Large intestine (tissue), 3 donors: Measurements from ENCODE around the gene B4GALT1. TPM values are rescaled to one million over a fixed set of nuclear protein-coding genes. Genes with fewer than 3 reads are reported as not detected.

ENCODE experiments used
- DNase-seq, 2 donors: peaks; one replicate each; pipeline versions ENCODE4 v3.0.0 to v3.0.0-alpha.2; 2013
- H3K27ac ChIP-seq: one replicate; pipeline ENCODE4 v1.5.1; 2013; ENCODE audit warnings: low read length
- H3K27me3 ChIP-seq: 2 replicates; pipeline ENCODE4 v1.6.1; 2013; ENCODE audit warnings: low read length; ENCODE audit not compliant: control insufficient read depth, insufficient read depth
- H3K36me3 ChIP-seq: 2 replicates; pipeline ENCODE4 v1.6.1; 2013; ENCODE audit warnings: low read length; ENCODE audit not compliant: control insufficient read depth, insufficient read depth
- H3K4me1 ChIP-seq: one replicate; pipeline ENCODE4 v1.6.1; 2013; ENCODE audit warnings: low read length; ENCODE audit not compliant: control insufficient read depth, insufficient read depth
- H3K4me3 ChIP-seq: one replicate; pipeline ENCODE4 v1.5.1; 2013; ENCODE audit warnings: low read length
- H3K9me3 ChIP-seq: one replicate; pipeline ENCODE4 v1.6.1; 2013; ENCODE audit warnings: mild to moderate bottlenecking, low read depth, low read length, moderate library complexity; ENCODE audit not compliant: control insufficient read depth
- WGBS: methylation state at CpG from one replicate; pipeline ENCODE4 v1.1.5; 2013; ENCODE audit warnings: low lambda C conversion rate; ENCODE audit not compliant: insufficient coverage; 5-methylcytosine and 5-hydroxymethylcytosine counted together
- polyA plus RNA-seq: library from polyadenylated mRNA; unstranded; fragments of 120-200 nt; gene quantifications from one replicate; pipeline ENCODE4 v1.2.1, GENCODE V29; 2013

The B4GALT1 gene
- polyA plus RNA-seq, 1 donor: 120 TPM

GRCh38 chr9:33129886-33130881 is 37.0 kb downstream of the B4GALT1 start:
- Histone ChIP-seq H3K27me3 (no peaks in the 10 kb centered on the region), H3K9me3 (no peaks in the 10 kb centered on the region), H3K4me1 (peaks cover 71% of the 10 kb centered on the region), H3K36me3 (peaks cover 53% of the 10 kb centered on the region), H3K27ac (peak overlapping the region; percentile 88), H3K4me3 (no peak overlapping the region)
- 0% methylated on average over 1 of the region's 14 CpGs for WGBS
- DNase-seq: peak; percentile 67 to 87

GRCh38 chr9:33129251-33129885 is 37.8 kb downstream of the B4GALT1 start:
- no CpG with 5 or more reads among the region's 5 CpGs for WGBS
- Histone ChIP-seq H3K9me3 (no peaks in the 10 kb centered on the region), H3K27ac (peak overlapping the region; percentile 88), H3K27me3 (no peaks in the 10 kb centered on the region), H3K4me1 (peaks cover 63% of the 10 kb centered on the region), H3K4me3 (no peak overlapping the region), H3K36me3 (peaks cover 61% of the 10 kb centered on the region)
- DNase-seq: peak; percentile 31 to 52

- Histone ChIP-seq H3K27ac (peak overlapping the region; percentile 88), H3K27me3 (no peaks in the 10 kb centered on the region), H3K9me3 (no peaks in the 10 kb centered on the region), H3K36me3 (peaks cover 63% of the 10 kb centered on the region), H3K4me1 (peaks cover 55% of the 10 kb centered on the region), H3K4me3 (no peak overlapping the region)
- DNase-seq: no peak
- no CpG with 5 or more reads among the region's 4 CpGs for WGBS
Observed at GRCh38 chr9:33128570-33128969, 38.6 kb downstream of the B4GALT1 start.

- H3K9me3 ChIP-seq: no peaks in the 10 kb centered on the region
- H3K4me1 ChIP-seq: peaks cover 54% of the 10 kb centered on the region
- no peak overlapping the region for H3K4me3 ChIP-seq
- DNase-seq: no peak
- no peaks in the 10 kb centered on the region for H3K27me3 ChIP-seq
- H3K36me3 ChIP-seq: peaks cover 59% of the 10 kb centered on the region
- WGBS: no CpG with 5 or more reads among the region's 5 CpGs
- peak overlapping the region; percentile 88 for H3K27ac ChIP-seq
Observed at GRCh38 chr9:33127881-33128280, 39.3 kb downstream of the B4GALT1 start.

- no peak overlapping the region for H3K4me3 ChIP-seq
- WGBS: no CpG with 5 or more reads among the region's 8 CpGs
- no peaks in the 10 kb centered on the region for H3K9me3 ChIP-seq
- DNase-seq: no peak
- no peaks in the 10 kb centered on the region for H3K27me3 ChIP-seq
- peaks cover 41% of the 10 kb centered on the region for H3K4me1 ChIP-seq
- peaks cover 59% of the 10 kb centered on the region for H3K36me3 ChIP-seq
- no peak overlapping the region for H3K27ac ChIP-seq
Observed at GRCh38 chr9:33125871-33126823, 41.0 kb downstream of the B4GALT1 start.

- H3K4me3 ChIP-seq: no peak overlapping the region
- H3K36me3 ChIP-seq: peaks cover 55% of the 10 kb centered on the region
- H3K27me3 ChIP-seq: no peaks in the 10 kb centered on the region
- no peak for DNase-seq
- H3K27ac ChIP-seq: no peak overlapping the region
- H3K4me1 ChIP-seq: peaks cover 34% of the 10 kb centered on the region
- no CpG with 5 or more reads among the region's 3 CpGs for WGBS
- H3K9me3 ChIP-seq: no peaks in the 10 kb centered on the region
Observed at GRCh38 chr9:33125461-33125860, 41.7 kb downstream of the B4GALT1 start.

- 100% methylated on average over 2 of the region's 9 CpGs for WGBS
- peaks cover 61% of the 10 kb centered on the region for H3K36me3 ChIP-seq
Observed at GRCh38 chr9:33124751-33125381, 42.3 kb downstream of the B4GALT1 start.

GRCh38 chr9:33124046-33124445 is 43.1 kb downstream of the B4GALT1 start:
- H3K36me3 ChIP-seq: peaks cover 66% of the 10 kb centered on the region

More at GRCh38 chr9:33124751-33125381, 42.3 kb downstream of the B4GALT1 start:
- no peak for DNase-seq
- Histone ChIP-seq H3K4me3 (no peak overlapping the region), H3K4me1 (peaks cover 30% of the 10 kb centered on the region), H3K27me3 (no peaks in the 10 kb centered on the region), H3K9me3 (no peaks in the 10 kb centered on the region), H3K27ac (no peak overlapping the region)

GRCh38 chr9:33123407-33124031 is 43.6 kb downstream of the B4GALT1 start:
- peaks cover 66% of the 10 kb centered on the region for H3K36me3 ChIP-seq
- H3K4me1 ChIP-seq: peaks cover 16% of the 10 kb centered on the region
- H3K4me3 ChIP-seq: no peak overlapping the region
- no peaks in the 10 kb centered on the region for H3K27me3 ChIP-seq
- no peak overlapping the region for H3K27ac ChIP-seq
- no peak for DNase-seq
- no CpG with 5 or more reads among the region's 8 CpGs for WGBS
- H3K9me3 ChIP-seq: no peaks in the 10 kb centered on the region

More at GRCh38 chr9:33124046-33124445, 43.1 kb downstream of the B4GALT1 start:
- peaks cover 22% of the 10 kb centered on the region for H3K4me1 ChIP-seq
- no peaks in the 10 kb centered on the region for H3K27me3 ChIP-seq
- H3K4me3 ChIP-seq: no peak overlapping the region
- no peak for DNase-seq
- H3K9me3 ChIP-seq: no peaks in the 10 kb centered on the region
- WGBS: no CpG with 5 or more reads among the region's 5 CpGs
- H3K27ac ChIP-seq: no peak overlapping the region
